HepG2 (cell line): ENCODE measurements around the gene KRTAP19-8. TPM values are rescaled to one million over a fixed set of nuclear protein-coding genes. Genes with fewer than 3 reads are reported as not detected.

Experiments used
- ATAC-seq: fragments of 200-7000 bp; cut with Tn5 transposase; 3 replicates; pipeline ENCODE4 v1.9.1; 2020; ENCODE audit warnings: mild to moderate bottlenecking, moderate library complexity
- BruUV-seq: library from RNA; stranded (reverse); fragments of 400-500 nt; replicated peaks from 2 replicates; lab custom pipeline; 2021; lab: Mats Ljungman, UMichigan
- CTCF ChIA-PET: fragments of 300-600 bp; formaldehyde crosslinking; extraction: SDS; loops from one replicate; lab custom pipeline; 2021; ENCODE audit warnings: low total read pairs, inconsistent platforms, low intra/inter-chr PET ratio; lab: Yijun Ruan, JAX
- POLR2A ChIA-PET: fragments of 350-600 bp; sonication (Branson Sonifier 250); formaldehyde crosslinking; loops from one replicate; lab custom pipeline; 2020; ENCODE audit warnings: antibody characterized with exemption, inconsistent platforms; lab: Yijun Ruan, JAX
- DNase-seq: peaks from one replicate; pipeline ENCODE4 v3.0.0-alpha.2; 2015; ENCODE audit warnings: low spot score
- FAIRE-seq: peaks from 3 replicates; lab custom pipeline; 2011; peaks lifted over from hg19 to GRCh38; lab: Jason Lieb, UNC
- H2AFZ ChIP-seq: one replicate; pipeline ENCODE4 v1.6.1; 2011; ENCODE audit warnings: low read length, inconsistent platforms
- H3K27ac ChIP-seq: fragments of 300-600 bp; 3 replicates; pipeline ENCODE4 v1.8.0; 2011; ENCODE audit warnings: mixed run types, mild to moderate bottlenecking, mixed read lengths, low read length, inconsistent platforms; ENCODE audit not compliant: insufficient read depth; ENCODE audit errors: extremely low read length
- H3K27me3 ChIP-seq, 2 experiments: fragments of 200-600 bp in 1 of 2; 2 replicates in 1 of 2; 3 replicates in 1 of 2; pipeline versions ENCODE4 v1.6.0 to v1.8.0; 2011; ENCODE audit warnings: low read length in 2 of 2, mild to moderate bottlenecking in 2 of 2, moderate library complexity in 2 of 2, inconsistent platforms in 1 of 2; ENCODE audit not compliant: insufficient read depth in 2 of 2, control insufficient read depth in 1 of 2
- H3K36me3 ChIP-seq, 2 experiments: fragments of 200-600 bp in 1 of 2; replicated peaks in 1 of 2; 2 replicates in 1 of 2; 3 replicates in 1 of 2; pipeline versions ENCODE4 v1.5.1 to v1.8.0; 2011; ENCODE audit warnings: low read length in 2 of 2, inconsistent platforms in 1 of 2; ENCODE audit not compliant: insufficient read depth in 2 of 2, control insufficient read depth in 1 of 2
- H3K4me1 ChIP-seq: 2 replicates; pipeline ENCODE4 v1.5.1; 2012; ENCODE audit warnings: low read length, inconsistent platforms; ENCODE audit not compliant: insufficient read depth
- H3K4me2 ChIP-seq: 2 replicates; pipeline ENCODE4 v1.6.0; 2011; ENCODE audit warnings: low read depth, low read length, inconsistent platforms
- H3K4me3 ChIP-seq, 3 experiments: fragments of 200-600 bp in 1 of 3; sonication (generic), shearing (Covaris generic) in 1 of 3; replicated peaks in 1 of 3; 2 replicates each; pipeline ENCODE4 v1.5.1; 2011 to 2016; ENCODE audit warnings: low read length in 3 of 3, inconsistent platforms in 2 of 3, low read depth in 2 of 3, mild to moderate bottlenecking in 2 of 3, control low read depth in 1 of 3, mixed read lengths in 1 of 3; ENCODE audit not compliant: insufficient read depth in 1 of 3
- H3K79me2 ChIP-seq: one replicate; pipeline ENCODE4 v1.6.1; 2011; ENCODE audit warnings: low read length, inconsistent platforms; ENCODE audit not compliant: insufficient read depth
- H3K9ac ChIP-seq: 2 replicates; pipeline ENCODE4 v1.6.0; 2011; ENCODE audit warnings: mild to moderate bottlenecking, low read depth, low read length, inconsistent platforms; ENCODE audit not compliant: insufficient read depth
- H3K9me3 ChIP-seq: 2 replicates; pipeline ENCODE4 v1.5.1; 2012; ENCODE audit warnings: mild to moderate bottlenecking, low read length
- H4K20me1 ChIP-seq: 2 replicates; pipeline ENCODE4 v1.6.0; 2011; ENCODE audit warnings: inconsistent platforms, mild to moderate bottlenecking, low read length, moderate library complexity; ENCODE audit not compliant: insufficient read depth
- ELF4 ChIP-seq: sonication (generic); formaldehyde crosslinking; IDR thresholded peaks from 2 replicates; pipeline ENCODE4 v1.5.0; 2020; ENCODE audit warnings: missing genetic modification reagents, mild to moderate bottlenecking, moderate library complexity, borderline replicate concordance
- FOXO4 ChIP-seq: sonication (generic); formaldehyde crosslinking; conservative IDR thresholded peaks from 2 replicates; pipeline ENCODE4 v1.8.1; 2023; ENCODE audit warnings: missing genetic modification reagents
- MED13 ChIP-seq: sonication (generic); formaldehyde crosslinking; IDR thresholded peaks from 2 replicates; pipeline ENCODE4 v1.5.0; 2020; ENCODE audit warnings: missing genetic modification reagents
- MEIS2 ChIP-seq: sonication (generic); formaldehyde crosslinking; IDR thresholded peaks from 2 replicates; pipeline ENCODE4 v1.9.0; 2021; ENCODE audit warnings: mild to moderate bottlenecking, missing genetic modification reagents
- PAX8 ChIP-seq: sonication (generic); formaldehyde crosslinking; IDR thresholded peaks from 2 replicates; pipeline ENCODE4 v1.8.0; 2022; ENCODE audit warnings: mild to moderate bottlenecking, missing genetic modification reagents, borderline replicate concordance
- PRPF4 ChIP-seq: fragments of 200-400 bp; formaldehyde crosslinking; IDR thresholded peaks from 2 replicates; pipeline ENCODE4 v1.6.1; 2016; ENCODE audit warnings: low read length, low read depth; ENCODE audit not compliant: poor library complexity, severe bottlenecking
- SETDB1 ChIP-seq: sonication (generic); formaldehyde crosslinking; IDR thresholded peaks from 2 replicates; pipeline ENCODE4 v1.5.1; 2020; ENCODE audit warnings: missing genetic modification reagents, mild to moderate bottlenecking, borderline replicate concordance
- TAF1 ChIP-seq: sonication (generic); formaldehyde crosslinking; IDR thresholded peaks from 2 replicates; pipeline ENCODE4 v1.4.0; 2020; ENCODE audit warnings: missing genetic modification reagents
- TBX3 ChIP-seq: fragments of 450-650 bp; IDR thresholded peaks from 2 replicates; pipeline ENCODE4 v1.6.1; 2017; ENCODE audit warnings: antibody characterized with exemption, mild to moderate bottlenecking, inconsistent platforms, borderline replicate concordance
- TCF12 ChIP-seq, 2 experiments: fragments of 450-650 bp in 1 of 2; sonication (generic) in 1 of 2; formaldehyde crosslinking in 1 of 2; IDR thresholded peaks; 2 replicates each; pipeline versions ENCODE4 v1.6.1 to v1.8.0; 2017 to 2022; ENCODE audit warnings: antibody characterized with exemption in 1 of 2, mild to moderate bottlenecking in 1 of 2, missing genetic modification reagents in 1 of 2, moderate library complexity in 1 of 2
- ZNF3 ChIP-seq: IDR thresholded peaks from 2 replicates; pipeline ENCODE4 v1.7.0; 2017; ENCODE audit warnings: inconsistent platforms
- ZNF557 ChIP-seq: sonication (generic); formaldehyde crosslinking; IDR thresholded peaks from 2 replicates; pipeline ENCODE4 v1.4.0; 2020; ENCODE audit warnings: missing genetic modification reagents
- ZNF768 ChIP-seq: sonication (generic); formaldehyde crosslinking; IDR thresholded peaks from 2 replicates; pipeline ENCODE4 v1.4.0; 2020; ENCODE audit warnings: missing genetic modification reagents
- ZNF792 ChIP-seq: IDR thresholded peaks from 2 replicates; pipeline ENCODE4 v1.6.1; 2016
- ZNF879 ChIP-seq: sonication (generic); formaldehyde crosslinking; IDR thresholded peaks from 2 replicates; pipeline ENCODE4 v1.8.1; 2023; ENCODE audit warnings: missing genetic modification reagents
- WGBS: methylation state at CpG from one replicate; pipeline ENCODE4 v1.1.6; 2017; ENCODE audit warnings: low lambda C conversion rate; 5-methylcytosine and 5-hydroxymethylcytosine counted together
- in situ Hi-C: cut with HindIII; loops from 2 replicates; pipeline ENCODE4 v1.10.0; 2017; ENCODE audit warnings: low pct_unique_long_range_greater_than_20kb; ENCODE audit not compliant: extremely low pct_ligation_motif_present
- intact Hi-C: fragments of 100-400 bp; cut with micrococcal nuclease; formaldehyde crosslinking; loops from one replicate; pipeline ENCODE4 v1.10.0; 2022; ENCODE audit not compliant: unreplicated experiment
- polyA plus RNA-seq, 8 experiments: library from polyadenylated mRNA; depleted of rRNA in 3 of 8; stranded (reverse) in 7 of 8; unstranded in 1 of 8; fragments of >200 nt; fragmentation: Illumina TruSeq in 4 of 8; extraction: Trizol in 4 of 8; gene quantifications; 2 replicates each; pipeline versions ENCODE4 v1.2.1 to v1.2.3, GENCODE V29; 2011 to 2016; ENCODE audit warnings: low read depth in 4 of 8, missing spikeins in 1 of 8, mixed read lengths in 1 of 8; ENCODE audit not compliant: insufficient read depth in 1 of 8
- total RNA-seq, 5 experiments: library from RNA; depleted of rRNA; stranded (reverse); fragments of >200 nt; fragmentation: Illumina TruSeq; extraction: Trizol; gene quantifications; 2 replicates each; pipeline ENCODE4 v1.2.3, GENCODE V29; 2016; ENCODE audit warnings: low read depth in 1 of 5

KRTAP19-8 gene
- total and polyA plus RNA-seq, 2 of the 13 experiments (the other 11 are each of a cell fraction or from before 2014, with no cell fraction given): not detected

- H4K20me1 ChIP-seq: no peaks in the 10 kb centered on the region
- ATAC-seq (no peak), DNase-seq (no peak), FAIRE-seq (no peak)
- no peaks in the 10 kb centered on the region for H3K27me3 ChIP-seq
- H3K9me3 ChIP-seq: peaks cover 69% of the 10 kb centered on the region
- H3K4me2 ChIP-seq: no peak overlapping the region
- H3K4me3 ChIP-seq: no peak overlapping the region
- POLR2A ChIA-PET: no interaction called here
- TF ChIP-seq ZNF768: no peak
- TF ChIP-seq ZNF3 (CRISPR knock-in tag): no peak
- TF ChIP-seq ZNF879 (CRISPR knock-in tag): no peak
- no peak for TF ChIP-seq PAX8 (CRISPR knock-in tag)
- TF ChIP-seq TAF1 (CRISPR knock-in tag): no peak
- TF ChIP-seq ZNF792 (CRISPR knock-in tag): no peak
- TF ChIP-seq TCF12 (IDR thresholded peaks at IDR 0.05): no peak
- TF ChIP-seq TCF12 (CRISPR knock-in tag; IDR thresholded peaks at IDR 0.05): no peak
- TF ChIP-seq PRPF4: no peak
- TF ChIP-seq, all 625 proteins: peak for 0
- no peaks in the 10 kb centered on the region for H3K36me3 ChIP-seq
- CTCF ChIA-PET: no interaction called here
- H3K27ac ChIP-seq: no peak overlapping the region
- H3K79me2 ChIP-seq: no peaks in the 10 kb centered on the region
- no peak overlapping the region for H2AFZ ChIP-seq
- no peak overlapping the region for H3K9ac ChIP-seq
- in situ Hi-C loops: no loop called here
- 4% methylated on average over 5 of the region's 5 CpGs for WGBS
- intact Hi-C loops: no loop called here
- no peaks in the 10 kb centered on the region for H3K4me1 ChIP-seq
- BruUV-seq: no TSS peak
Measured at GRCh38 chr21:30994932-30995331, 43.3 kb downstream of the KRTAP19-8 start.

- Histone ChIP-seq H3K4me1 (no peaks in the 10 kb centered on the region), H4K20me1 (no peaks in the 10 kb centered on the region), H3K27me3 (no peaks in the 10 kb centered on the region), H3K9me3 (peaks cover 77% of the 10 kb centered on the region), H3K36me3 (no peaks in the 10 kb centered on the region), H3K79me2 (no peaks in the 10 kb centered on the region), H2AFZ (no peak overlapping the region), H3K27ac (no peak overlapping the region), H3K4me2 (no peak overlapping the region), H3K9ac (no peak overlapping the region), H3K4me3 (no peak overlapping the region)
- no peak for DNase-seq
- ChIA-PET CTCF (no interaction called here), POLR2A (no interaction called here)
- in situ Hi-C loops (no loop called here), intact Hi-C loops (no loop called here)
- 0% methylated on average over 5 of the region's 5 CpGs for WGBS
- ATAC-seq: no peak
- TF ChIP-seq FOXO4 (CRISPR knock-in tag): no peak
- TF ChIP-seq TAF1 (CRISPR knock-in tag): no peak
- no peak for TF ChIP-seq ZNF557 (CRISPR knock-in tag)
- no peak for TF ChIP-seq MEIS2 (CRISPR knock-in tag)
- TF ChIP-seq ELF4 (CRISPR knock-in tag): no peak
- no peak for TF ChIP-seq TBX3
- TF ChIP-seq MED13 (CRISPR knock-in tag): no peak
- TF ChIP-seq ZNF879 (CRISPR knock-in tag): no peak
- TF ChIP-seq SETDB1 (CRISPR knock-in tag): no peak
- FAIRE-seq: no peak
- BruUV-seq: no TSS peak
Measured at GRCh38 chr21:30990514-30991262, 47.6 kb downstream of the KRTAP19-8 start.
